T-helper 2 cell treated with Interferon-gamma antibody and Interleukin-4, amounts not matched to agents 100 ng/mL and 5 ng/mL, for 36 hours (primary cell): ENCODE data around the gene TRMT6. TPM values are rescaled to one million over a fixed set of nuclear protein-coding genes. Genes with fewer than 3 reads are reported as not detected.

ENCODE experiments used
- intact Hi-C: fragments of 100-400 bp; cut with micrococcal nuclease; formaldehyde crosslinking; loops from one replicate; pipeline ENCODE4 v1.15.1; 2023
- total RNA-seq: library from RNA; stranded (reverse); gene quantifications from 2 replicates; pipeline ENCODE4 v1.2.3, GENCODE V29; 2022

Gene TRMT6
- total RNA-seq, 1 donor from 2014 or later = 21.4 TPM

GRCh38 chr20:5967469-5967868 lies 17.1 kb upstream of the TRMT6 start:
- intact Hi-C loops = no loop called here

- intact Hi-C loops = loop anchor here (1.0 to 5.0 kb wide), 3 partner anchors 46 to 421 kb away; no protein-coding TSS in a partner anchor
Measured at GRCh38 chr20:5949943-5950270, 426 bp downstream of the TRMT6 start.

GRCh38 chr20:5947276-5947675 lies 3.1 kb downstream of the TRMT6 start:
- intact Hi-C loops = no loop called here

GRCh38 chr20:5945963-5946362 lies 4.4 kb downstream of the TRMT6 start:
- intact Hi-C loops = no loop called here

- intact Hi-C loops = no loop called here
Measured at GRCh38 chr20:5938456-5939029, 11.8 kb downstream of the TRMT6 start.

GRCh38 chr20:5936238-5936637 lies 14.1 kb downstream of the TRMT6 start:
- intact Hi-C loops = no loop called here

GRCh38 chr20:5935384-5935783 lies 14.9 kb downstream of the TRMT6 start:
- intact Hi-C loops = loop anchor here (2.0 kb wide), 1 partner anchor 407 kb away; no protein-coding TSS in a partner anchor

- intact Hi-C loops = loop anchor here (2.0 kb wide), 1 partner anchor 405 kb away; no protein-coding TSS in a partner anchor
Measured at GRCh38 chr20:5933802-5934436, 16.4 kb downstream of the TRMT6 start.

GRCh38 chr20:5932796-5933195 lies 17.5 kb downstream of the TRMT6 start:
- intact Hi-C loops = no loop called here

GRCh38 chr20:5931411-5931810 lies 18.9 kb downstream of the TRMT6 start:
- intact Hi-C loops = no loop called here

GRCh38 chr20:5928836-5929715 lies 21.3 kb downstream of the TRMT6 start:
- intact Hi-C loops = no loop called here

GRCh38 chr20:5927749-5928462 lies 22.4 kb downstream of the TRMT6 start:
- intact Hi-C loops = no loop called here

GRCh38 chr20:5925551-5925950 lies 24.8 kb downstream of the TRMT6 start:
- intact Hi-C loops = no loop called here

- intact Hi-C loops = no loop called here
Measured at GRCh38 chr20:5923493-5923892, 26.8 kb downstream of the TRMT6 start.

- intact Hi-C loops = no loop called here
Measured at GRCh38 chr20:5920581-5920980, 29.8 kb downstream of the TRMT6 start.

GRCh38 chr20:5919626-5920544 lies 30.4 kb downstream of the TRMT6 start:
- intact Hi-C loops = no loop called here

GRCh38 chr20:5918856-5919625 lies 31.3 kb downstream of the TRMT6 start:
- intact Hi-C loops = no loop called here

GRCh38 chr20:5914859-5915258 lies 35.5 kb downstream of the TRMT6 start:
- intact Hi-C loops = no loop called here

GRCh38 chr20:5913166-5913565 lies 37.2 kb downstream of the TRMT6 start:
- intact Hi-C loops = no loop called here

- intact Hi-C loops = no loop called here
Measured at GRCh38 chr20:5910186-5910585, 40.1 kb downstream of the TRMT6 start.
